GM12892 (cell line): Measurements from ENCODE around the gene ZFP36.

Source experiments
- DNase-seq: peaks from one replicate; pipeline ENCODE4 v3.0.0; 2011; ENCODE audit not compliant: insufficient read length
- FAIRE-seq: peaks from 2 replicates; lab custom pipeline; 2011; peaks lifted over from hg19 to GRCh38; lab: Jason Lieb, UNC
- POLR2A ChIP-seq: IDR thresholded peaks from 2 replicates; pipeline ENCODE4 v1.6.1; 2011; ENCODE audit warnings: low read depth, low read length, control low read depth
- POLR2AphosphoS5 ChIP-seq: IDR thresholded peaks from 2 replicates; pipeline ENCODE4 v1.6.1; 2011; ENCODE audit warnings: low read depth, low read length, control low read depth
- TAF1 ChIP-seq: IDR thresholded peaks from 2 replicates; pipeline ENCODE4 v1.6.1; 2011; ENCODE audit warnings: low read depth, mild to moderate bottlenecking, control low read depth, low read length, borderline replicate concordance

The ZFP36 gene

DNA sequence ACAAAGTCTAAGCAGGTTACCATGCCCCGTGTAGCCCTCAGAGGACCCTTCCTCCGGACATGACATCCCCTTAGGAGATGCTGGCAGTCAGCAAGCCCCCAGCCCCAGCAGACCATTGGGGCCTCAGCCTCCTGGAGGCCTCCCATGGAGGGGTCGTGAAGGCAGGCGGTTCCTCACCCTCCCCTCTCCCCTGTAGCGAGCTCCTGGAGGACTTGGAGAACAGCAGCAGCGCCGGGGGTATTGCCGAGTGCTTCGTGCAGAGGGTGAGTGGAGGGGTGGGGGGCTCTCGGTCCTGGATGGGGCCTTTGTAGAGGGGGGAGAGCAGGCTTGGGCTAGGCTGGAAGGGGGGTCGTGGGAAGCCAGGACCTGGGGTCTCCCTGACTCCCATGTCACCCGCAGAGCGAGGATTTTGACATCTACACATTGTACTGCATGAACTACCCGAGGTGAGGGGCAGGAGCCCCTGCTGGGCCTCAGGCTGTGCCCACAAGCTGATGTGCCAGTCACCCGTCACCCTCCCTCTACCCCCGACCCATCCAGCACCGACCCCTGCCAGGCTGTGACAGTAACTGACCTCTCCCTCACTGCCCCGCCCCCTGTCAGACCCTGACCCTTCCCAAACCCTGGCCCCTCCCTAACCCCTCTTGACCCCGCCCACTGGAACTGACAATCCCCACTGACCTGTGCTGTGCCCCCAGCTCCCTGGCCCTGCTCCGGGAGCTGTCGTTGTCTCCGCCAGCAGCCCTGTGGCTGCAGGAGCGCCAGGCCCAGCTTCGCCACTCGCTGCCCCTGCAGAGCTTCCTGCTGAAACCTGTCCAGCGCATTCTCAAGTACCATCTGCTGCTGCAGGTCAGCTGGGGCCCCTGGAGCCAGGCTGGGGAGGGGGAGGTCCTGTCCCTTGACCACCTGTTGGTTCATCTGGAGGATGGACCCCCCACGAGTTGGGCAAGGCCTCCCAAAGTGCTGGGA, 9.8 kb downstream of the ZFP36 start:
- FAIRE-seq = no peak

DNA sequence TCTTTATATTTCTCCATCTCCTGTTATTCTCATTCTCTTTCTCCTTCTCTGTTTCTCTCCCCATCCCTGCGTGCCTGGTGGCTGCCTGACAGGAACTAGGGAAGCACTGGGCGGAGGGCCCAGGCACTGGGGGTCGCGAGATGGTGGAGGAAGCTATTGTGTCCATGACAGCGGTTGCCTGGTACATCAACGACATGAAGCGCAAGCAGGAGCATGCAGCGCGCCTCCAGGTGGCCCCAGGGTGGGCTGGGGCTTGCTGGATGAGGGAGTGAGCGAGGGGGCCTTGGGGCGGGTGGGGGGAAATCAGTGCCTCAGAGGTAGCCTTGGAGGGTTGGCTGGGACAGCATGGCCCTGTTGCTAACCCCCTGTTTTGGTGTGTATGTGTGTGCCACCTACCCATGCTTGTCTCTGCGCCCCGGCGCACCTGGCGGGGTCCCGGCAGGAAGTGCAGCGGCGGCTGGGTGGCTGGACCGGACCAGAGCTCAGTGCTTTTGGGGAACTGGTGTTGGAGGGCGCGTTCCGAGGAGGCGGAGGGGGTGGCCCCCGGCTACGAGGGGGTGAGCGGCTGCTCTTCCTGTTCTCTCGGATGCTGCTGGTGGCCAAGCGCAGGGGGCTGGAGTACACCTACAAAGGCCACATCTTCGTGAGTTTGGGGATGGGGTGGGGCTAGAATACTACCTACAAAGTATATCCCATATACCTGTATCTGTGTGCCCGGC, 11.0 kb downstream of the ZFP36 start:
- DNase-seq (no peak), FAIRE-seq (no peak)
- TF ChIP-seq POLR2AphosphoS5 (no peak), TAF1 (no peak), POLR2A (no peak)

More for the DNA sequence above, 9.8 kb downstream of the ZFP36 start:
- no peak for DNase-seq
- TF ChIP-seq POLR2AphosphoS5 (no peak), POLR2A (no peak), TAF1 (no peak)

DNA sequence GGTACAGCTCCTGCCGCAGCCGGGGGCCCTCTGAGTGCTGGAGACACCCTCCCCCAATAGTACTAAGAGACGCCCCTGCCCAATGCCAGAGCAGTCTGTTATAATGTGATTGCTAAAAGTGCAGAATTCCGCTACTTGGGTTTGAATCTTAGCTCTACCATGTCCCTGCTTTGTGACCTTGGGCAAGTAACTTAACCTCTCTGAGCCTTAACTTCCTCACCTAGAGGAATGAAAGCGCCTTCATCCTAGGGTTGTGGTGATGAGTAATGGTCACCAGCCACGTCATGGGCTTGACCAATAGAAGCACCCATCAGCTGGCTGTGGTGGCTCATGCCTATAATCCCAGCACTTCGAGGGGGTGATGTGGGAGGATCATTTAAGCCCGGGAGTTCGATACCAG, 12.4 kb downstream of the ZFP36 start:
- no peak for DNase-seq
- no peak for TF ChIP-seq TAF1
- no peak for TF ChIP-seq POLR2A
- no peak for TF ChIP-seq POLR2AphosphoS5

DNA sequence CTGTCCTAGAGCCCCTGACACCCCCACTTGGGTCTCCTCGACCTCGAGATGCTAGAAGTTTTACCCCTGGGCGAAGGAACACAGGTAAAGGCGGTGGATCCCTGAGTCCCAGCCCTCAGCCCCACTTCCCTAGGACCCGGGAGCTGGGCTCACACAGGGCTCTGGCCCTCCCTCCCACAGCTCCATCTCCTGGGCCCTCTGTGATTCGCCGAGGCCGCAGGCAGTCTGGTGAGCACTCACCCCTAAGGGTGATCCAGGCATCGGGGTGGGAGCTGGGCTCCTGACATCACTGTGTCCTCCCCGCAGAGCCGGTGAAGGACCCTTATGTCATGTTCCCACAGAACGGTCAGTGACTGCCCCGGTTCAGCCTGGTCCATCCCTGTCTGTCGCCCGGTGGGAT, 14.1 kb downstream of the ZFP36 start:
- FAIRE-seq (no peak), DNase-seq (no peak)
- TF ChIP-seq POLR2A (no peak), POLR2AphosphoS5 (no peak), TAF1 (no peak)

More for the DNA sequence above, 12.4 kb downstream of the ZFP36 start:
- no peak for FAIRE-seq

DNA sequence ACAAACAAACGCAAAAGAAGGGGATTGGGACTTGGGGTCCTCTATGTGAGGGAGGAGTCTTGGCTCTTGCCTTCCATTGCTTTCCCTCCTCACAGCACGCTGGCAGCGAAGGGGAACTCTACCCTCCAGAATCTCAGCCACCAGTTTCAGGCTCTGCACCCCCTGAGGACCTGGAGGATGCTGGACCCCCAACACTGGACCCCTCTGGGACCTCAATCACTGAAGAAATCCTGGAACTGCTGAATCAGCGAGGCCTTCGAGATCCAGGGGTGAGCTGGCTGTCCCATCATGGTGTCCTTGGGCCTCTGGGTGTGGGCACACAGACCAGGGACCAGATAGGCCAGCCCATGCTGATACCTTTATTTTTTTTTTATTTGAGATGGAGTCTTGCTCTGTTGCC, 15.4 kb downstream of the ZFP36 start:
- no peak for TF ChIP-seq POLR2AphosphoS5
- TF ChIP-seq TAF1 = no peak
- no peak for TF ChIP-seq POLR2A
- FAIRE-seq = no peak
- DNase-seq = no peak

DNA sequence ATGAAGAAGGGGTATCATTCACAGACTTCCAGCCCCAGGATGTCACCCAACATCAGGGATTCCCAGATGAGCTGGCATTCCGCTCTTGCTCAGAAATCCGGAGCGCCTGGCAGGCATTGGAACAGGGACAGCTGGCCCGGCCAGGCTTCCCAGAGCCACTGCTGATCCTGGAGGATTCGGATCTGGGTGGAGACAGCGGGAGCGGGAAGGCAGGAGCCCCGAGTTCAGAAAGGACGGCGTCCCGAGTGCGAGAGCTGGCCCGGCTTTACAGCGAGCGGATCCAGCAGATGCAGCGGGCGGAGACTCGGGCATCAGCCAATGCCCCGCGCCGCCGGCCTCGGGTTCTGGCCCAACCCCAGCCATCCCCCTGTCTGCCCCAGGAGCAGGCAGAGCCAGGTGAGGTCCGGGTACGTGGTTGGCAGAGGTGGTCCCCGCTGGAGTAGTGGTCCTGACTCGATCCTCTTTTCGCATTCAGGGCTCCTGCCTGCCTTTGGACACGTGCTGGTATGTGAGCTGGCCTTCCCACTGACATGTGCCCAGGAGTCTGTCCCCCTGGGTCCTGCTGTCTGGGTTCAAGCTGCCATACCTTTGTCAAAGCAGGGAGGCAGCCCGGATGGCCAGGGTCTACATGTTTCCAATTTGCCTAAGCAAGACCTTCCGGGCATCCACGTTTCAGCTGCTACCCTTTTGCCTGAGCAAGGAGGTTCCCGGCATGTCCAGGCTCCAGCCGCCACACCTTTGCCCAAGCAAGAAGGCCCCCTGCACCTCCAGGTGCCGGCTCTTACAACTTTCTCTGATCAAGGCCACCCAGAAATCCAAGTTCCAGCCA, 16.8 kb downstream of the ZFP36 start:
- FAIRE-seq = no peak

DNA sequence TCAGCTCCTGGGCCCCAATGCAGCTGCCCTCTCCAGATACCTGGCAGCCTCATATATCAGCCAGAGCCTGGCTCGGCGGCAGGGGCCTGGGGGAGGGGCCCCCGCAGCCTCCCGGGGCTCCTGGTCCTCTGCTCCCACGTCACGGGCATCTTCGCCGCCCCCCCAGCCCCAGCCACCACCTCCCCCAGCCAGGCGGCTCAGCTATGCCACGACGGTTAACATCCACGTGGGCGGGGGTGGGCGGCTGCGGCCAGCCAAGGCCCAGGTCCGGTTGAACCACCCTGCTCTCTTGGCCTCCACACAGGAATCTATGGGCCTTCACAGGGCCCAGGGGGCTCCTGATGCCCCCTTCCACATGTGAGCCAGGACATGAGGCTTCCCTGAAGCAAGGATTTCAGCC, 18.3 kb downstream of the ZFP36 start:
- no peak for FAIRE-seq

More for the DNA sequence above, 16.8 kb downstream of the ZFP36 start:
- no peak for DNase-seq
- TF ChIP-seq POLR2A (no peak), TAF1 (no peak), POLR2AphosphoS5 (no peak)

DNA sequence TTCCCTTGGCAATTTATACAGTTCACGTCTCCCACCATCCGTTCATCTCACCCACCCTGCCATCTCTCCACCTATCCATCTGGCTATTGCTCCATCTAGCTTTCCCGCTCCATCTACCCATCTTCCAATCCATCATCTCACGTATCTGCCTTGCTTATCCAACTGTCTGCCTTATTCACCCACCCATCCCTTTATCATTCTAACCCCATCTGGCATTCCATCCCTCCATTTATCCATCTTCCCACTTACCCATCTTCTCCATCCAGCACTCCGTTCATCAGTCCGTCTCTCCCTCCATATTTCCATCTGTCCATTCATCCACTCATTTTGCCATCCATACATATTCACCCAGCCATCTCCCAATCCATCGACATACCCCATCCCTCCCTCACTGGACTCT, 19.1 kb downstream of the ZFP36 start:
- TF ChIP-seq POLR2AphosphoS5 = no peak
- no peak for TF ChIP-seq POLR2A
- TF ChIP-seq TAF1 = no peak
- FAIRE-seq (no peak), DNase-seq (no peak)

More for the DNA sequence above, 18.3 kb downstream of the ZFP36 start:
- TF ChIP-seq POLR2AphosphoS5 (no peak), TAF1 (no peak), POLR2A (no peak)
- no peak for DNase-seq

DNA sequence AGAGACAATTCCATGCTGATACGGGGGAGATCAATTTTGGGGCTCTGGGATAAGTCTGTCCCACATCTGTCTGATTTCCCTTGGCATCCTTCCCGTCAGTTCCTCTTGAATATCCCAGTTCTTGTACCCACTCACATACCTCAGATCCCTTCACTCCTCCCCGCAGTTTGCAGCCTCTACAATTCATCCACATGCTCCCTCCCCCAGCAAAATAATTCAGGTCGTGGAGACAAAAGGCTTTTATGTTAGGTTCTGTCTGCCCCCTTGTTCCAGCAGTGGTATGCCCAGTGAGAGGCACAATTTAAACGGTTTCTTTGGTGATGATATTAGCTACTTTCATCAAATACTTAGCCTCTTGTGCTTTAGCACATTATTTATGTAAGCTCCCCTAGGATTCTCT, 19.5 kb downstream of the ZFP36 start:
- DNase-seq = no peak
- TF ChIP-seq TAF1 (no peak), POLR2AphosphoS5 (no peak), POLR2A (no peak)
- no peak for FAIRE-seq

DNA sequence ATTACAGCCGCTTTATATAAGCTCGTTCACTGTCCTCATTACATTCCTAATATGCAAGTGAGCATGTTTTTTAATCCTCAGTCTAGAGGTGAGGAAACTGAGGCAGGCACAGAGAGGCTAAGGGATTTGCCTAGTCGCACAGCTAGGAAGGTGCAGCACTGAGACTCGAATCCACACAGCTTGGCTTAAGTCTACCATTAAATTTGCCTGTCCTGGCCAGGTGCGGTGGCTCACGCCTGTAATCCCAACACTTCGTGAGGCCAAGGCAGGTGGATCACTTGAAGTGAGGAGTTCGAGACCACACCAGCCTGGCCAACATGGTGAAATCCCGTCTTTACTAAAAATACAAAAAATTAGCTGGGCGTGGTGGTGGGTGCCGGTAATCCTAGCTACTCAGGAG, 21.1 kb downstream of the ZFP36 start:
- FAIRE-seq (no peak), DNase-seq (no peak)
- TF ChIP-seq TAF1 (no peak), POLR2AphosphoS5 (no peak), POLR2A (0 out of 2 replicates have a peak, but pooled peaks have one; percentile 39)

DNA sequence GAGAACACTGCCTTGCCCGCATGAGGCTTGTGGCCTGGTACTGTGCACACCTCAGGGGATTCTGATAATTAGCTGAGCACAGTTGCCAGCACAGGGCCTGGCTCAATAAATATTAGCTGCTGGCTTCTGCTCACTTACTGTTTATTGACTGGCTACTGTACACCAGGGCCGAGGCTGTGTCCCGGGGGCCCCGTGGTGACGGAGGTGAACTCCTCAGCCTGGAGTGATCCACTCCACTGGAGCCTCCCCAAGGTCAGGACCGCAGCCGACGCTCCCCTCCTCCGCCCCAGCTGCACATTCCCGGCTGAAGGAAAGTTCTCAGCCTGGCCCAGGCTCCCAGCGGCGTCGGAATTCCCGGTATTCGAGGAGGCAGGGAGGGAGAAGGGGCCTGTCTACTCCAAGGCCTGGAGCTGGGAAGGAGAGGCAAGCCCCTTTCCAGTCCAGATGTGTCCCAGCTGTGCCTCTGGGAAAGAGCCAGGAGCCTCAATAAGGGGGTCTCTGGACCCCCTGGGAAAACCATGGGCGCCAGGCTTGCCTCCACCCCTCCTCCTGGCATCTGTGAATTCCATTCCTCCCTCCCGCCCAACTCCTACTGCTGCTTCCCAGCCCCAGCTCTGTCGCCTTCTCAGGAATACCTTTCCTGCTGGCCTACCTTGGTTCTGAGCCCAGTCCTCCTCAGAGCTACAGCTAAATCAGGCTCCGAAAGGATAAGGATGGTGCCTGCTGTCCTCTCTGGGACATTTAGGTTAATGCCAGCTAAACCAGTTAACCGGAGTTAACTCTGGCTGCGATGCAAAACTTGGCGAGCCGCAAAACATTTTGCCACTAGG, 21.9 kb downstream of the ZFP36 start:
- no peak for DNase-seq
- no peak for TF ChIP-seq TAF1
- TF ChIP-seq POLR2A = no peak
- no peak for TF ChIP-seq POLR2AphosphoS5
- no peak for FAIRE-seq
